Articular chondrocyte of knee joint (primary cell): Measurements from ENCODE around the gene MEN1. TPM values are rescaled to one million over a fixed set of nuclear protein-coding genes. Genes with fewer than 3 reads are reported as not detected.

Experiments
- total RNA-seq: library from RNA; depleted of rRNA; stranded (reverse); fragments of >200 nt; gene quantifications from 2 replicates; pipeline ENCODE4 v1.2.3, GENCODE V29; 2012

The MEN1 gene
- 12.3 and 12.5 TPM in 2 replicates for total RNA-seq

GRCh38 chr11:64810271-64810890 is at the start of gene MEN1:
Gene MEN1, minus strand, starts transcription at chr11:64810551. Its CDS starts 442 bp downstream, at chr11:64810109.

DNA sequence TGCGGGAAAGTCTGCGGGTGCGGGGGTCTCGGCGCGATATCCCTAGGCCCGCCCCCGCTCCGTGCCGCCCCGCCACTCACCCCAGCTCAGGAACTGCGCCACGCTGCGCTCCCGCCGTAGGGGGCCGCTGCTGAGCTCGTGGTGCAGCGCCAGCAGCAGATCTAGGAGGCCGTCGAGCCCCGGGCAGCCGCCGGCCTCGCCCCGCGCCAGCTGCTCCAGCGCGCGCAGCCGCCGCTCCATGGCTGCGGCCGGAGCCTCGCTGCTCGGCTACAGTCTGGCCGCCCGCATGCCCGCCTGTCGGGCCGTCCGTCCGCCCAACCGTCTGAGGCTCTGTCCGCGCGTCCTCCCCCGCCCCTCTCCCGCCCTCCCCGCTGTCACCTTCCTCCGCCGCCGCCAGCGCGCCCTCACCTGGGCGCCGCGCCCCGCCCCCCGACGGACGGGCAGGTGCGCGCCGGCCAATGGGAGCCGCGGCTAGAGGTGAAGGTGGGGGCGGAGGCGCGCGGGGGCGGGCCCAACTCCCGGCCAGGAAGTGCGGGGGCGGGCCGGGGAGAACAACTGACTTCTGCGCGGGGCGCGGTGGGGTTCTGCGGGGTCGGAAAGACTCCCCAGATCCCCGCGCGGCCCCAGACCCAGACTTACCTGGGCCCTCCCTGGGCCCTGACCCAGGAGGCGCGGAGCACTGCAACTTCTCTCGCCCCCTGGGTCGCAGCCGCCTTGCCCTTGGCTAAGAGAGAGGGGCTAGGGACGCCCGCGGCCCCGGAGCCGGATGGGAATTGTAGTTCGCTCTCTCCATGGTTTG is 34.2 kb upstream of the MEN1 start, which contains the start of gene CDC42BPG:
Gene CDC42BPG, minus strand, starts transcription at position 324 of the 799 bp plus-strand sequence. Its CDS starts 84 bp downstream, at position 240.

DNA sequence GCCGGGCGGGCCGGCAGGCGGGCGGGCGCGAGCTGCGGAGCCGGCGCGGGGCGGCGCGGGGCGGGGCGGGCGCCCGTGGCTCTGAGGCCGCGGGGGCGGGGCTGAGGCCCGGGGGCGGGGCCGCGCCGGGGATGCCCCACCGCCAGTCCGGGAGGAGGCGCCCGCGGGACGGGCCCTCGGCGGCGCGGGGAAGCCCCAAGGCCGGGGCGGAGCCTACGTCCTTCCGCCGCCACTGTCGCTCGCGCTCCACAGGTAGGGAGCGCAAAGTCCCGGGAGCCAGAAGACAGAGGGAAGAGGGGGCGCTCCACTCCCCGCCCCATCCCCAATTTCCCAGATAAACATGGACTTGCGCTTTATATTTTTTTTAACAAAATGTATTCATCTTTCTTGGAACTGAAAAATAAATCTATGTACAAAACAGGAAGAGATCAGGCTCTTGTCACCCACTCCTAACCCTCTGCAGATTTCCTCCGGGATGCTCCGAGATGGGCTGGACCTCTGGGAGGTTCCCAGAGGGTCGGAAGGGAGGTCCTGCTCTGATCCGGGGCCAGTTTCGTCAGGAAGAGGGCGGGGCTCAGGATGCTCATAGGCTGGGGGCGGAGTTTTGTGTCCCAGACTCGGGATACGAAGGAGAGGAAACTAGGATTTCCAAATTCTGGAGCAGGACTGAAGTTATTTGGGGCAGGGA is 7.0 kb downstream of the MEN1 start, which contains the start of gene MAP4K2:
Gene MAP4K2, minus strand, starts transcription at position 57 of the 688 bp plus-strand sequence. CDS start 65 bp downstream, outside the sequence.

GRCh38 chr11:64778473-64779298 is 31.7 kb downstream of the MEN1 start, which contains the start of gene SF1:
Gene SF1, minus strand, starts transcription at chr11:64778542. Its CDS starts 150 bp downstream, at chr11:64778392.

GRCh38 chr11:64759722-64760719 is 50.3 kb downstream of the MEN1 start, which contains the start of gene PYGM:
Gene PYGM, minus strand, starts transcription at chr11:64759974. Its CDS starts 76 bp downstream, at chr11:64759898.

Other genes with a start within 250 kb of the MEN1 start
- not detected in 2 replicates for gene SLC22A12, start 219.3 kb downstream of the MEN1 start, total RNA-seq
- gene NRXN2, start 87.4 kb downstream of the MEN1 start, total RNA-seq: 2.6 and 7.6 TPM in 2 replicates
- 0.13 TPM in 1 of 2 replicates, not detected in the other for gene RASGRP2, start 66.4 kb downstream of the MEN1 start, total RNA-seq
- gene PYGM, start 50.6 kb downstream of the MEN1 start, total RNA-seq: 0.32 and 0.39 TPM in 2 replicates
- 110 and 117 TPM in 2 replicates for gene SF1, start 32.0 kb downstream of the MEN1 start, total RNA-seq
- gene MAP4K2, start 7.3 kb downstream of the MEN1 start, total RNA-seq: 12.3 and 13.3 TPM in 2 replicates
- gene CDC42BPG, start 34.1 kb upstream of the MEN1 start, total RNA-seq: under 0.01 TPM in 2 replicates
- 72.4 and 90.2 TPM in 2 replicates for gene EHD1, start 68.1 kb upstream of the MEN1 start, total RNA-seq
- gene ATG2A, start 106.7 kb upstream of the MEN1 start, total RNA-seq: 15.3 and 15.4 TPM in 2 replicates
- 8.2 TPM in 2 replicates for gene PPP2R5B, start 114.1 kb upstream of the MEN1 start, total RNA-seq
- not detected in 2 replicates for gene GPHA2, start 125.3 kb upstream of the MEN1 start, total RNA-seq
- gene MAJIN, start 161.6 kb upstream of the MEN1 start, total RNA-seq: not detected in 2 replicates
- 0.39 and 1.4 TPM in 2 replicates for gene BATF2, start 186.4 kb upstream of the MEN1 start, total RNA-seq
- 74.2 and 76.9 TPM in 2 replicates for gene ARL2, start 203.6 kb upstream of the MEN1 start, total RNA-seq
- 11.9 and 13.4 TPM in 2 replicates for gene SNX15, start 216.9 kb upstream of the MEN1 start, total RNA-seq
- gene SAC3D1, start 230.7 kb upstream of the MEN1 start, total RNA-seq: 5.9 and 7.7 TPM in 2 replicates
- 18.5 and 25.1 TPM in 2 replicates for gene NAALADL1, start 248.0 kb upstream of the MEN1 start, total RNA-seq